Heart left ventricle (tissue), 13 donors: ENCODE results near the gene GRM3.

ENCODE experiments used
- POLR2A ChIP-seq, 2 donors: fragments of 450-650 bp; IDR thresholded peaks; one replicate each; pipeline ENCODE4 v1.6.1; 2017; ENCODE audit warnings: antibody characterized with exemption in 2 of 2, mild to moderate bottlenecking in 2 of 2, moderate library complexity in 2 of 2
- TF ChIP-seq, protein P1 (sequence below), 12 donors: fragments of 200-600 bp; sonication (generic) in 4 of 12; IDR thresholded peaks; one replicate each; pipeline versions ENCODE4 v1.5.0 to v1.8.0; 2018 to 2022; ENCODE audit warnings: antibody characterized with exemption in 12 of 12, mild to moderate bottlenecking in 5 of 12
- donor health status: ischemic (EF 13 %, LVEDD 7.1; RV severe dilation, severe dysfunction).
- donor health status: DM: no; HTN: yes; CAD: no.
- donor health status: DM: no; HTN: no; CAD: no.
- donor health status: ischemic (EF 25% LVEDD 6.9; RV normal size, moderate dysfunction).
- donor health status: ischemic (EF 25% LVEDD 5.7; RV mildly dilated, moderate dysfunction).
- donor health status: ischemic (EF 35%, LVEDD 5.7; RV mildly dilated, moderate dysfunction).
- donor health status: nonischemic (EF 11% LVEDD 7.7; RV severe dilation, severe dysfunction).
- donor health status: DM: yes; HTN: yes; CAD: no.
- donor health status: PGD.
- donor health status: ischemic (EF 29% LVEDD 5.4; RV normal size, mild dysfunction).
- donor health status: nonischemic (EF 23%, LVEDD 6.1; RV moderate dilation, normal function).

- TF ChIP-seq, protein P1, sequence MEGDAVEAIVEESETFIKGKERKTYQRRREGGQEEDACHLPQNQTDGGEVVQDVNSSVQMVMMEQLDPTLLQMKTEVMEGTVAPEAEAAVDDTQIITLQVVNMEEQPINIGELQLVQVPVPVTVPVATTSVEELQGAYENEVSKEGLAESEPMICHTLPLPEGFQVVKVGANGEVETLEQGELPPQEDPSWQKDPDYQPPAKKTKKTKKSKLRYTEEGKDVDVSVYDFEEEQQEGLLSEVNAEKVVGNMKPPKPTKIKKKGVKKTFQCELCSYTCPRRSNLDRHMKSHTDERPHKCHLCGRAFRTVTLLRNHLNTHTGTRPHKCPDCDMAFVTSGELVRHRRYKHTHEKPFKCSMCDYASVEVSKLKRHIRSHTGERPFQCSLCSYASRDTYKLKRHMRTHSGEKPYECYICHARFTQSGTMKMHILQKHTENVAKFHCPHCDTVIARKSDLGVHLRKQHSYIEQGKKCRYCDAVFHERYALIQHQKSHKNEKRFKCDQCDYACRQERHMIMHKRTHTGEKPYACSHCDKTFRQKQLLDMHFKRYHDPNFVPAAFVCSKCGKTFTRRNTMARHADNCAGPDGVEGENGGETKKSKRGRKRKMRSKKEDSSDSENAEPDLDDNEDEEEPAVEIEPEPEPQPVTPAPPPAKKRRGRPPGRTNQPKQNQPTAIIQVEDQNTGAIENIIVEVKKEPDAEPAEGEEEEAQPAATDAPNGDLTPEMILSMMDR (IDR thresholded peaks at IDR 0.05), result no peak
- TF ChIP-seq POLR2A (IDR thresholded peaks at IDR 0.05), result no peak
Observed at GRCh38 chr7:86900886-86901285, 257.2 kb downstream of the GRM3 start.
